Neural progenitor cell (in vitro differentiated cells): Measurements from ENCODE around the gene DBNL. TPM values are rescaled to one million over a fixed set of nuclear protein-coding genes. Genes with fewer than 3 reads are reported as not detected.

ENCODE experiments used
- DNase-seq: peaks from one replicate; pipeline ENCODE4 v3.0.0-alpha.2; 2016; ENCODE audit warnings: low spot score
- H2AFZ ChIP-seq: fragments of 200-600 bp; sonication (generic); replicated peaks from 2 replicates; pipeline ENCODE4 v1.6.1; 2016; ENCODE audit warnings: antibody characterized with exemption
- H3F3A ChIP-seq: fragments of 200-600 bp; sonication (generic); 2 replicates; pipeline ENCODE4 v1.6.1; 2016; ENCODE audit warnings: antibody characterized with exemption, low read depth
- H3K27ac ChIP-seq: fragments of 200-600 bp; sonication (generic); 2 replicates; pipeline ENCODE4 v1.5.1; 2016; ENCODE audit warnings: mild to moderate bottlenecking
- H3K27me3 ChIP-seq: fragments of 200-600 bp; sonication (generic); 2 replicates; pipeline ENCODE4 v1.6.1; 2016; ENCODE audit warnings: mild to moderate bottlenecking, moderate library complexity
- H3K36me3 ChIP-seq: fragments of 200-600 bp; sonication (generic); 2 replicates; pipeline ENCODE4 v1.5.1; 2016
- H3K4me1 ChIP-seq: fragments of 200-600 bp; sonication (generic); 2 replicates; pipeline ENCODE4 v1.6.1; 2016; ENCODE audit warnings: mixed run types
- H3K4me2 ChIP-seq: fragments of 200-600 bp; sonication (generic); 2 replicates; pipeline ENCODE4 v1.6.1; 2016
- H3K4me3 ChIP-seq: fragments of 200-600 bp; sonication (generic); 2 replicates; pipeline ENCODE4 v1.5.1; 2016
- H3K79me2 ChIP-seq: fragments of 200-600 bp; sonication (generic); 2 replicates; pipeline ENCODE4 v1.6.1; 2016; ENCODE audit warnings: low read depth
- H3K9ac ChIP-seq: fragments of 200-600 bp; sonication (generic); 2 replicates; pipeline ENCODE4 v1.6.1; 2016
- H3K9me3 ChIP-seq: fragments of 200-600 bp; sonication (generic); 2 replicates; pipeline ENCODE4 v1.5.1; 2016; ENCODE audit warnings: low read depth
- H4K20me1 ChIP-seq: fragments of 200-600 bp; sonication (generic); 2 replicates; pipeline ENCODE4 v1.6.1; 2016; ENCODE audit warnings: low read depth
- H3K27ac Mint-ChIP-seq: 3 replicates; pipeline ENCODE4 v1.8.0; 2021; ENCODE audit warnings: mixed read lengths
- H3K27me3 Mint-ChIP-seq: 2 replicates; pipeline ENCODE4 v1.8.0; 2022; ENCODE audit warnings: low read depth, mild to moderate bottlenecking, inconsistent platforms, moderate library complexity, mixed read lengths; ENCODE audit not compliant: insufficient read depth
- H3K36me3 Mint-ChIP-seq: 3 replicates; pipeline ENCODE4 v1.8.0; 2021; ENCODE audit warnings: mixed read lengths
- H3K4me1 Mint-ChIP-seq: 3 replicates; pipeline ENCODE4 v1.8.0; 2021; ENCODE audit warnings: mixed read lengths
- H3K4me3 Mint-ChIP-seq: 3 replicates; pipeline ENCODE4 v1.8.0; 2021; ENCODE audit warnings: mild to moderate bottlenecking, moderate library complexity, mixed read lengths
- H3K9me3 Mint-ChIP-seq: 3 replicates; pipeline ENCODE4 v1.8.0; 2020; ENCODE audit warnings: mixed read lengths
- CTCF ChIP-seq: fragments of 200-600 bp; sonication (generic); IDR thresholded peaks from 2 replicates; pipeline ENCODE4 v1.5.1; 2017; ENCODE audit warnings: antibody characterized with exemption, mild to moderate bottlenecking
- EZH2 ChIP-seq: fragments of 200-600 bp; sonication (generic); IDR thresholded peaks from 2 replicates; pipeline ENCODE4 v1.6.1; 2017; ENCODE audit warnings: antibody characterized with exemption, mild to moderate bottlenecking, moderate library complexity
- EZH2phosphoT487 ChIP-seq: fragments of 200-600 bp; sonication (generic); IDR thresholded peaks from 2 replicates; pipeline ENCODE4 v1.6.1; 2017; ENCODE audit warnings: antibody characterized with exemption
- microRNA-seq: library from miRNA; unstranded; fragments of <30 nt; microRNA quantifications from one replicate; pipeline ENCODE4, GENCODE V29; 2016
- total RNA-seq: library from RNA; depleted of rRNA; stranded (reverse); fragments of >200 nt; gene quantifications from 2 replicates; pipeline ENCODE4 v1.2.3, GENCODE V29; 2015; ENCODE audit warnings: low replicate concordance

The DBNL gene
- total RNA-seq, 1 donor from 2014 or later = 31.4 TPM

GRCh38 chr7:44109991-44110390, 65.5 kb downstream of the DBNL start:
- H3K4me1 ChIP-seq = no peaks in the 10 kb centered on the region
- peaks cover 4% of the 10 kb centered on the region for H4K20me1 ChIP-seq
- H3K9me3 Mint-ChIP-seq = no peaks in the 10 kb centered on the region
- no peaks in the 10 kb centered on the region for H3K79me2 ChIP-seq
- H3K4me3 ChIP-seq = no peak overlapping the region
- no peaks in the 10 kb centered on the region for H3K9me3 ChIP-seq
- no peak overlapping the region for H3K27ac ChIP-seq
- no peaks in the 10 kb centered on the region for H3K36me3 ChIP-seq
- peaks cover 9% of the 10 kb centered on the region for H3K27me3 Mint-ChIP-seq
- H3K4me3 Mint-ChIP-seq = no peak overlapping the region
- no peak for DNase-seq
- peak overlapping the region; percentile 34 for H3K27ac Mint-ChIP-seq
- H3K9ac ChIP-seq = no peak overlapping the region
- no peaks in the 10 kb centered on the region for H3F3A ChIP-seq
- H3K36me3 Mint-ChIP-seq = peaks cover 12% of the 10 kb centered on the region
- no peak overlapping the region for H2AFZ ChIP-seq
- H3K4me2 ChIP-seq = no peak overlapping the region
- TF ChIP-seq CTCF = no peak
- no peak for TF ChIP-seq EZH2
- no peak for TF ChIP-seq EZH2phosphoT487
- H3K27me3 ChIP-seq = peaks cover 11% of the 10 kb centered on the region
- H3K4me1 Mint-ChIP-seq = peaks cover 9% of the 10 kb centered on the region

- Mint-ChIP-seq H3K4me1 (peaks cover under 1% of the 10 kb centered on the region), H3K4me3 (no peak overlapping the region), H3K27me3 (peaks cover 7% of the 10 kb centered on the region), H3K36me3 (peaks cover 15% of the 10 kb centered on the region), H3K27ac (no peak overlapping the region), H3K9me3 (no peaks in the 10 kb centered on the region)
- Histone ChIP-seq H4K20me1 (no peaks in the 10 kb centered on the region), H3K36me3 (no peaks in the 10 kb centered on the region), H3K27ac (no peak overlapping the region), H3K4me3 (no peak overlapping the region), H3K4me2 (no peak overlapping the region), H3K79me2 (no peaks in the 10 kb centered on the region), H3F3A (no peaks in the 10 kb centered on the region), H3K27me3 (peaks cover under 1% of the 10 kb centered on the region), H2AFZ (no peak overlapping the region), H3K9me3 (no peaks in the 10 kb centered on the region), H3K4me1 (no peaks in the 10 kb centered on the region), H3K9ac (no peak overlapping the region)
- DNase-seq = no peak
- TF ChIP-seq CTCF (no peak), EZH2phosphoT487 (no peak), EZH2 (no peak)
Measured at GRCh38 chr7:44110719-44111635, 66.5 kb downstream of the DBNL start.

Small RNAs within 50 kb of the gene (microRNA-seq; reads per million reads assigned to microRNA genes)
- not detected for gene MIR6837
- not detected for gene MIR6838

Other genes starting within 250 kb of the DBNL start
- gene MRPS24, start 175.2 kb upstream of the DBNL start, total RNA-seq = 54.6 and 60.6 TPM in 2 replicates
- gene URGCP, start 138.1 kb upstream of the DBNL start, total RNA-seq = 9.2 TPM in 2 replicates
- gene UBE2D4, start 118.3 kb upstream of the DBNL start, total RNA-seq = 6.8 and 11.7 TPM in 2 replicates
- not detected in 2 replicates for gene SPDYE1, start 46.8 kb upstream of the DBNL start, total RNA-seq
- 11.2 and 11.3 TPM in 2 replicates for gene PGAM2, start 20.9 kb downstream of the DBNL start, total RNA-seq
- gene POLM, start 37.8 kb downstream of the DBNL start, total RNA-seq = 5.9 and 16.4 TPM in 2 replicates
- gene AEBP1, start 59.6 kb downstream of the DBNL start, total RNA-seq = 4.5 and 16.7 TPM in 2 replicates
- 126 and 232 TPM in 2 replicates for gene POLD2, start 78.8 kb downstream of the DBNL start, total RNA-seq
- gene MYL7, start 96.6 kb downstream of the DBNL start, total RNA-seq = not detected in 2 replicates
- gene GCK, start 144.7 kb downstream of the DBNL start, total RNA-seq = 0.15 TPM in 1 of 2 replicates, not detected in the other
- gene YKT6, start 156.3 kb downstream of the DBNL start, total RNA-seq = 43.8 and 69.2 TPM in 2 replicates